ENCODE measurements around the gene C11orf98. TPM values are rescaled to one million over a fixed set of nuclear protein-coding genes. Genes with fewer than 3 reads are reported as not detected.
A peak's percentile ranks its signal among the peaks of the same experiment; 100 is the strongest.

Gene C11orf98
- total and polyA plus RNA-seq, 2 of the 13 experiments (the other 11 are each of a cell fraction or from before 2014, with no cell fraction given) = 30.4 to 91.8 TPM

DNA sequence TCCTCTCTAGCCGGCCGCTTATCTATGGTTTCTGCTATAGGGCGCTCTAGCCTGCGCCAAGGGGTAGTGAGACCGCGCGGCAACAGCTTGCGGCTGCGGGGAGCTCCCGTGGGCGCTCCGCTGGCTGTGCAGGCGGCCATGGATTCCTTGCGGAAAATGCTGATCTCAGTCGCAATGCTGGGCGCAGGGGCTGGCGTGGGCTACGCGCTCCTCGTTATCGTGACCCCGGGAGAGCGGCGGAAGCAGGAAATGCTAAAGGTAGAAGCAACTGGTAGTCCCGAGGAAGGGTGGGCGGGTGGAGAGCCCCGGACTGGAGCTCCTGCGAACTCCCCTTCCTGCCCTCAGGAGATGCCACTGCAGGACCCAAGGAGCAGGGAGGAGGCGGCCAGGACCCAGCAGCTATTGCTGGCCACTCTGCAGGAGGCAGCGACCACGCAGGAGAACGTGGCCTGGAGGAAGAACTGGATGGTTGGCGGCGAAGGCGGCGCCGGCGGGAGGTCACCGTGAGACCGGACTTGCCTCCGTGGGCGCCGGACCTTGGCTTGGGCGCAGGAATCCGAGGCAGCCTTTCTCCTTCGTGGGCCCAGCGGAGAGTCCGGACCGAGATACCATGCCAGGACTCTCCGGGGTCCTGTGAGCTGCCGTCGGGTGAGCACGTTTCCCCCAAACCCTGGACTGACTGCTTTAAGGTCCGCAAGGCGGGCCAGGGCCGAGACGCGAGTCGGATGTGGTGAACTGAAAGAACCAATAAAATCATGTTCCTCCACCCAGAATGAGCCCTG is 6.8 kb upstream of the C11orf98 start, which contains the start of the genes LBHD1 and UQCC3:
Gene LBHD1, minus strand, starts transcription at position 660 of the 782 bp plus-strand sequence. CDS start 2,236 bp downstream, outside the sequence.
Gene UQCC3, plus strand, starts transcription at position 66 of the 782 bp plus-strand sequence. Its CDS starts 73 bp downstream, at position 139.
- Histone ChIP-seq H3K27me3 (ENCODE audit: control insufficient read depth in 1 of 2, insufficient read depth in 2 of 2, low read length in 2 of 2) (no peaks in the 10 kb centered on the region; a peak in 1 of 5 replicates), H2AFZ (ENCODE audit: low read length) (peak within 1 kb of the TSS; percentile 80), H3K36me3 (replicated peaks in 1 of 2; ENCODE audit: control insufficient read depth in 1 of 2, insufficient read depth in 2 of 2, low read length in 2 of 2) (peaks cover 0 to 12% of the 10 kb centered on the region in 2 experiments; a peak in 2 of 5 replicates), H3K9me3 (ENCODE audit: low read length) (no peaks in the 10 kb centered on the region), H4K20me1 (ENCODE audit: insufficient read depth, low read length) (no peaks in the 10 kb centered on the region; the same call in 1 of the 2 replicates), H3K4me2 (ENCODE audit: low read depth, low read length) (peak within 1 kb of the TSS; percentile 76), H3K4me3 (replicated peaks in 1 of 3; ENCODE audit: insufficient read depth in 1 of 3, low read depth in 2 of 3, low read length in 3 of 3) (peak within 1 kb of the TSS; percentile 76 to 98 (median 91)), H3K79me2 (ENCODE audit: insufficient read depth, low read length) (peaks cover 31% of the 10 kb centered on the region), H3K27ac (ENCODE audit: extremely low read length, insufficient read depth, low read length) (peak within 1 kb of the TSS; percentile 90), H3K4me1 (ENCODE audit: insufficient read depth, low read length) (peaks cover 59% of the 10 kb centered on the region), H3K9ac (ENCODE audit: insufficient read depth, low read depth, low read length) (peak within 1 kb of the TSS; percentile 96)
- FAIRE-seq (peak; percentile 66), DNase-seq (ENCODE audit: low spot score) (peak; percentile 79), ATAC-seq (peak; percentile 83)
- POLR2A ChIA-PET = interaction anchor here (0.9 to 6.6 kb wide), 32 partner anchors 8 to 247 kb away, joined by 3 to 53 read pairs (median 6); partner anchors contain the start of genes AHNAK, B3GAT3, EEF1G and GANAB
- WGBS (ENCODE audit: low lambda C conversion rate) = 0% methylated on average over 8 of the region's 59 CpGs
- CTCF ChIA-PET (ENCODE audit: low intra/inter-chr PET ratio, low total read pairs) = no interaction called here
- intact Hi-C loops (cut with micrococcal nuclease; ENCODE audit: unreplicated experiment) (no loop called here), in situ Hi-C loops (cut with HindIII; ENCODE audit: extremely low pct_ligation_motif_present, low pct_unique_long_range_greater_than_20kb) (no loop called here)
- TSS peak; percentile 49 for BruUV-seq (replicated peaks)
- no peak for TF ChIP-seq ZNF124 (CRISPR knock-in tag; IDR thresholded peaks at IDR 0.05)
- TF ChIP-seq, protein P1, sequence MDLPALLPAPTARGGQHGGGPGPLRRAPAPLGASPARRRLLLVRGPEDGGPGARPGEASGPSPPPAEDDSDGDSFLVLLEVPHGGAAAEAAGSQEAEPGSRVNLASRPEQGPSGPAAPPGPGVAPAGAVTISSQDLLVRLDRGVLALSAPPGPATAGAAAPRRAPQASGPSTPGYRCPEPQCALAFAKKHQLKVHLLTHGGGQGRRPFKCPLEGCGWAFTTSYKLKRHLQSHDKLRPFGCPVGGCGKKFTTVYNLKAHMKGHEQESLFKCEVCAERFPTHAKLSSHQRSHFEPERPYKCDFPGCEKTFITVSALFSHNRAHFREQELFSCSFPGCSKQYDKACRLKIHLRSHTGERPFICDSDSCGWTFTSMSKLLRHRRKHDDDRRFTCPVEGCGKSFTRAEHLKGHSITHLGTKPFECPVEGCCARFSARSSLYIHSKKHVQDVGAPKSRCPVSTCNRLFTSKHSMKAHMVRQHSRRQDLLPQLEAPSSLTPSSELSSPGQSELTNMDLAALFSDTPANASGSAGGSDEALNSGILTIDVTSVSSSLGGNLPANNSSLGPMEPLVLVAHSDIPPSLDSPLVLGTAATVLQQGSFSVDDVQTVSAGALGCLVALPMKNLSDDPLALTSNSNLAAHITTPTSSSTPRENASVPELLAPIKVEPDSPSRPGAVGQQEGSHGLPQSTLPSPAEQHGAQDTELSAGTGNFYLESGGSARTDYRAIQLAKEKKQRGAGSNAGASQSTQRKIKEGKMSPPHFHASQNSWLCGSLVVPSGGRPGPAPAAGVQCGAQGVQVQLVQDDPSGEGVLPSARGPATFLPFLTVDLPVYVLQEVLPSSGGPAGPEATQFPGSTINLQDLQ (CRISPR knock-in tag; IDR thresholded peaks at IDR 0.05) = peak; percentile 64; the same call in 1 of the 2 replicates
- no peak; the same call in none of the 2 replicates for TF ChIP-seq EED (CRISPR knock-in tag; IDR thresholded peaks at IDR 0.05)
- TF ChIP-seq MAF1 (CRISPR knock-in tag; IDR thresholded peaks at IDR 0.05; ENCODE audit: borderline replicate concordance) = no peak; the same call in 1 of the 2 replicates
- TF ChIP-seq ETV6 (CRISPR knock-in tag; conservative IDR thresholded peaks at IDR 0.05) = no peak
- TF ChIP-seq ZNF367 (CRISPR knock-in tag; IDR thresholded peaks at IDR 0.05; ENCODE audit: borderline replicate concordance) = no peak
- TF ChIP-seq, protein P2, sequence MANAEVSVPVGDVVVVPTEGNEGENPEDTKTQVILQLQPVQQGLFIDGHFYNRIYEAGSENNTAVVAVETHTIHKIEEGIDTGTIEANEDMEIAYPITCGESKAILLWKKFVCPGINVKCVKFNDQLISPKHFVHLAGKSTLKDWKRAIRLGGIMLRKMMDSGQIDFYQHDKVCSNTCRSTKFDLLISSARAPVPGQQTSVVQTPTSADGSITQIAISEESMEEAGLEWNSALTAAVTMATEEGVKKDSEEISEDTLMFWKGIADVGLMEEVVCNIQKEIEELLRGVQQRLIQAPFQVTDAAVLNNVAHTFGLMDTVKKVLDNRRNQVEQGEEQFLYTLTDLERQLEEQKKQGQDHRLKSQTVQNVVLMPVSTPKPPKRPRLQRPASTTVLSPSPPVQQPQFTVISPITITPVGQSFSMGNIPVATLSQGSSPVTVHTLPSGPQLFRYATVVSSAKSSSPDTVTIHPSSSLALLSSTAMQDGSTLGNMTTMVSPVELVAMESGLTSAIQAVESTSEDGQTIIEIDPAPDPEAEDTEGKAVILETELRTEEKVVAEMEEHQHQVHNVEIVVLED (CRISPR knock-in tag; IDR thresholded peaks at IDR 0.05; ENCODE audit: borderline replicate concordance) = peak; percentile 63; the same call in 1 of the 2 replicates
- no peak for TF ChIP-seq RFX3 (CRISPR knock-in tag; IDR thresholded peaks at IDR 0.05)
- TF ChIP-seq FOXK1 (CRISPR knock-in tag; IDR thresholded peaks at IDR 0.05; ENCODE audit: borderline replicate concordance, low read depth) = peak; percentile 44; the same call in 1 of the 2 replicates
- TF ChIP-seq SALL2 (CRISPR knock-in tag; IDR thresholded peaks at IDR 0.05) = no peak
- TF ChIP-seq KAT2B (IDR thresholded peaks at IDR 0.05; ENCODE audit: borderline replicate concordance, low read depth, low read length) = no peak
- TF ChIP-seq JARID2 (CRISPR knock-in tag; IDR thresholded peaks at IDR 0.05; ENCODE audit: insufficient replicate concordance) = peak; percentile 17
- TF ChIP-seq, protein P3, sequence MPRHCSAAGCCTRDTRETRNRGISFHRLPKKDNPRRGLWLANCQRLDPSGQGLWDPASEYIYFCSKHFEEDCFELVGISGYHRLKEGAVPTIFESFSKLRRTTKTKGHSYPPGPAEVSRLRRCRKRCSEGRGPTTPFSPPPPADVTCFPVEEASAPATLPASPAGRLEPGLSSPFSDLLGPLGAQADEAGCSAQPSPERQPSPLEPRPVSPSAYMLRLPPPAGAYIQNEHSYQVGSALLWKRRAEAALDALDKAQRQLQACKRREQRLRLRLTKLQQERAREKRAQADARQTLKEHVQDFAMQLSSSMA (CRISPR knock-in tag; IDR thresholded peaks at IDR 0.05) = peak; percentile 65; the same call in 1 of the 2 replicates
- TF ChIP-seq PHF5A (CRISPR knock-in tag; IDR thresholded peaks at IDR 0.05; ENCODE audit: low read depth, unreplicated experiment) = no peak
- peak; percentile 37 for TF ChIP-seq ZMAT3 (CRISPR knock-in tag; conservative IDR thresholded peaks at IDR 0.05)
- TF ChIP-seq, protein P4, sequence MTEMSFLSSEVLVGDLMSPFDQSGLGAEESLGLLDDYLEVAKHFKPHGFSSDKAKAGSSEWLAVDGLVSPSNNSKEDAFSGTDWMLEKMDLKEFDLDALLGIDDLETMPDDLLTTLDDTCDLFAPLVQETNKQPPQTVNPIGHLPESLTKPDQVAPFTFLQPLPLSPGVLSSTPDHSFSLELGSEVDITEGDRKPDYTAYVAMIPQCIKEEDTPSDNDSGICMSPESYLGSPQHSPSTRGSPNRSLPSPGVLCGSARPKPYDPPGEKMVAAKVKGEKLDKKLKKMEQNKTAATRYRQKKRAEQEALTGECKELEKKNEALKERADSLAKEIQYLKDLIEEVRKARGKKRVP (CRISPR knock-in tag; IDR thresholded peaks at IDR 0.05) = peak in 1 of 2 experiments; percentile 40; a peak in 1 of 4 replicates
- no peak for TF ChIP-seq FOXA1 (IDR thresholded peaks at IDR 0.05)
- no peak for TF ChIP-seq FOXA1 (CRISPR knock-in tag; IDR thresholded peaks at IDR 0.05)

Data from HepG2 (cell line).